ENCODE measurements around the gene CRACR2B. TPM values are rescaled to one million over a fixed set of nuclear protein-coding genes. Genes with fewer than 3 reads are reported as not detected.

The CRACR2B gene
- total RNA-seq, 2 donors from 2014 or later: 23.2 to 83.0 TPM

DNA sequence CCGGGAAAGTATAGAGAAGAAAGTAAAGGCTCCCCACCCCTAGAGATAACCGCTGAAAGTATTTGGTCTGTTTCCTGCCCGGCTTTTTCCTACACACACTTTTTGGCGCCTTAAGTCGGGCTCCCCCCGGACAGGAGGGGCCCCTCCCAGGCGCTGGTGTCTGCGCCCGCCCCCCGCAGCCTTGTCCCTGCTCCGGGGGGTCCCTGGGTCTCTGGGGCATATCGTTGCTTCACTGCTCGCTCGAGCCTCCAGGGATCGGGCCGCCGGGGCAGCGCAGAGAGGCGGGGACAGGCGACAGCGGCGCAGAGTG is 928 bp upstream of the CRACR2B start:
- Histone ChIP-seq H3K27ac (peak overlapping the region; percentile 46 to 62), H3K9me3 (no peaks in the 10 kb centered on the region), H3K4me1 (replicated peaks) (peaks cover 33% of the 10 kb centered on the region), H3K36me3 (peaks cover 8 to 16% of the 10 kb centered on the region in 2 donors), H3K4me3 (peak overlapping the region; percentile 31 to 37), H3K27me3 (replicated peaks; ENCODE audit: insufficient read depth) (no peaks in the 10 kb centered on the region)
- intact Hi-C loops (cut with DNase I): no loop called here
- 6% methylated on average over 22 of the region's 22 CpGs for WGBS
- DNase-seq (ENCODE audit: low spot score): no peak
- TF ChIP-seq POLR2AphosphoS5 (IDR thresholded peaks at IDR 0.05) (no peak), POLR2A (IDR thresholded peaks at IDR 0.05) (no peak)
- TF ChIP-seq, protein P1, sequence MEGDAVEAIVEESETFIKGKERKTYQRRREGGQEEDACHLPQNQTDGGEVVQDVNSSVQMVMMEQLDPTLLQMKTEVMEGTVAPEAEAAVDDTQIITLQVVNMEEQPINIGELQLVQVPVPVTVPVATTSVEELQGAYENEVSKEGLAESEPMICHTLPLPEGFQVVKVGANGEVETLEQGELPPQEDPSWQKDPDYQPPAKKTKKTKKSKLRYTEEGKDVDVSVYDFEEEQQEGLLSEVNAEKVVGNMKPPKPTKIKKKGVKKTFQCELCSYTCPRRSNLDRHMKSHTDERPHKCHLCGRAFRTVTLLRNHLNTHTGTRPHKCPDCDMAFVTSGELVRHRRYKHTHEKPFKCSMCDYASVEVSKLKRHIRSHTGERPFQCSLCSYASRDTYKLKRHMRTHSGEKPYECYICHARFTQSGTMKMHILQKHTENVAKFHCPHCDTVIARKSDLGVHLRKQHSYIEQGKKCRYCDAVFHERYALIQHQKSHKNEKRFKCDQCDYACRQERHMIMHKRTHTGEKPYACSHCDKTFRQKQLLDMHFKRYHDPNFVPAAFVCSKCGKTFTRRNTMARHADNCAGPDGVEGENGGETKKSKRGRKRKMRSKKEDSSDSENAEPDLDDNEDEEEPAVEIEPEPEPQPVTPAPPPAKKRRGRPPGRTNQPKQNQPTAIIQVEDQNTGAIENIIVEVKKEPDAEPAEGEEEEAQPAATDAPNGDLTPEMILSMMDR (IDR thresholded peaks at IDR 0.05): no peak

DNA sequence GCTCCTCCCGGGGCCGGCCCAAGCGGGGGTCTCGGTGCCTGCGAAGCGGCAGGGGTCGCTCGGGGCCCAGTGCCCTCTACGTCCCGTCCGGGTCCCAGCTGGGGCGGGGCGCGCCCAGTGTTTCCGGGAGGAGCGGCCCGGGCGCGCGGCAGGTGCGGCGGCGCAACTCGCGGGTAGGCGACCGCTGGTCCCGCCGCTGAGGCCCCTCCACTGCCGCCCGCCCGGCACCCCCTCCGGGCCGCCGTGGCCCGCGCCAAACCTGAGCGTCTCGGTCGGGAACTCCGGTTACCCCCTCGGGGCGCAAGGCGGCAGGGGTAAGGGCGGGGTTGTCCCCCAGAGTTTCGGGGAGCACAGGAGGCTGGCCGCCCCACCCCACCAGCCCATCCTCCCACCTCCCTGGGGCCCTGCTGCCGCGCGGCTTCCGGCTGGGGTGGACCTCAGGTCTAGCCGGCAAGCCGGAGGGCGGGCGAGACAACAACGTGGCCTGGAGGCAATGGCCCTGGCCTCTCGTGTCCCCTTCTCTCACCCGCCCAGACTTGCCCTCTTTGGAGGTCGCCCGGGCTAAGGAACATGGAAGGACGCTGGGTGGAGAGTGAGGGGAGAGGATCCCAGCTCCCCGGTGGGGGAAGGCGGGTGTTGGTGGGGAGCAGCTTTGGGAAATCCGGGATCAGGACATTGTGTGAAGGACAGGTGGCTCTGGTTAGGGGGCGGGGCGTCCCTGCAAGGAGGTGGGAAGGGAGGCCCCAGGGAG is 398 bp upstream of the CRACR2B start:
- no peaks in the 10 kb centered on the region for H3K27me3 ChIP-seq (replicated peaks; ENCODE audit: insufficient read depth)
- H3K4me1 ChIP-seq (replicated peaks): peaks cover 35% of the 10 kb centered on the region
- H3K9me3 ChIP-seq: no peaks in the 10 kb centered on the region

DNA sequence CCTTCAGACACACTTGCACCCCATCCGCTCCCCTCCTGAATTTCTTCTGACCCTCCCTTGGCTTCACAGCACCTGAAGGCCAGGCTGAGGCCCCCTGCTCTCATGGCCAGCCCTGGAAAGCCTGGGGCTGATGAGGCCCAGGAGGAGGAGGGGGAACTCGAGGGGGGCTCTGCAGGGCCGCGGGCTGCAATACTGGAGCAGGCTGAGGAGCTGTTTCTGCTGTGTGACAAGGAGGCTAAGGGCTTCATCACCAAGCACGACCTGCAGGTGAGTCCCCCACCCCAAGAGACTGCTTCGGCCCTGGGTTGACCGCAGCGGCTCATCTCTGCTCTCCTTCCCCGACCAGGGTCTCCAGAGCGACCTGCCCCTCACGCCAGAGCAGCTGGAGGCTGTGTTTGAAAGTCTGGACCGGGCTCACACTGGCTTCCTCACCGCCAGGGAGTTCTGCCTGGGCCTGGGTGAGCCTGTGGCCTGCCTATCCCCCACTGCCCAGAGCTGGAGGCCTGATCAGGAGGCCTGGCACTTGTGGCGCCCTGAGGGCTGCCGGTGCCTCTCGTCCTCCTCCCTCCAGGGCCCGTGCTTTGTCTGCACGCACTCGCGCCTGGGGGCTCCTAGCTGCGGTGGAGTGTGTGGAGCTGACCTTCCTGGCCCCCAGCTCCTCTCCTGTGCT is 922 bp downstream of the CRACR2B start:
- WGBS: 88% methylated on average over 20 of the region's 21 CpGs
- DNase-seq (ENCODE audit: low spot score): no peak
- no peak overlapping the region for H3K27ac ChIP-seq
- H3K27me3 ChIP-seq (replicated peaks; ENCODE audit: insufficient read depth): no peaks in the 10 kb centered on the region
- H3K4me1 ChIP-seq (replicated peaks): peaks cover 39% of the 10 kb centered on the region
- peaks cover 7 to 13% of the 10 kb centered on the region in 2 donors for H3K36me3 ChIP-seq
- TF ChIP-seq, protein P1 (IDR thresholded peaks at IDR 0.05): no peak
- TF ChIP-seq POLR2AphosphoS5 (IDR thresholded peaks at IDR 0.05) (no peak), POLR2A (IDR thresholded peaks at IDR 0.05) (no peak)
- no peak overlapping the region for H3K4me3 ChIP-seq
- H3K9me3 ChIP-seq: no peaks in the 10 kb centered on the region
- intact Hi-C loops (cut with DNase I): no loop called here

More for the DNA sequence above, 398 bp upstream of the CRACR2B start:
- H3K36me3 ChIP-seq: peaks cover 8 to 16% of the 10 kb centered on the region in 2 donors
- TF ChIP-seq POLR2A (IDR thresholded peaks at IDR 0.05) (no peak), POLR2AphosphoS5 (IDR thresholded peaks at IDR 0.05) (no peak)
- TF ChIP-seq, protein P1 (IDR thresholded peaks at IDR 0.05): no peak
- H3K4me3 ChIP-seq: peak overlapping the region; percentile 31 to 37
- 23% methylated on average over 24 of the region's 66 CpGs for WGBS
- DNase-seq (ENCODE audit: low spot score): no peak
- H3K27ac ChIP-seq: peak overlapping the region; percentile 46 to 62
- intact Hi-C loops (cut with DNase I): no loop called here

DNA sequence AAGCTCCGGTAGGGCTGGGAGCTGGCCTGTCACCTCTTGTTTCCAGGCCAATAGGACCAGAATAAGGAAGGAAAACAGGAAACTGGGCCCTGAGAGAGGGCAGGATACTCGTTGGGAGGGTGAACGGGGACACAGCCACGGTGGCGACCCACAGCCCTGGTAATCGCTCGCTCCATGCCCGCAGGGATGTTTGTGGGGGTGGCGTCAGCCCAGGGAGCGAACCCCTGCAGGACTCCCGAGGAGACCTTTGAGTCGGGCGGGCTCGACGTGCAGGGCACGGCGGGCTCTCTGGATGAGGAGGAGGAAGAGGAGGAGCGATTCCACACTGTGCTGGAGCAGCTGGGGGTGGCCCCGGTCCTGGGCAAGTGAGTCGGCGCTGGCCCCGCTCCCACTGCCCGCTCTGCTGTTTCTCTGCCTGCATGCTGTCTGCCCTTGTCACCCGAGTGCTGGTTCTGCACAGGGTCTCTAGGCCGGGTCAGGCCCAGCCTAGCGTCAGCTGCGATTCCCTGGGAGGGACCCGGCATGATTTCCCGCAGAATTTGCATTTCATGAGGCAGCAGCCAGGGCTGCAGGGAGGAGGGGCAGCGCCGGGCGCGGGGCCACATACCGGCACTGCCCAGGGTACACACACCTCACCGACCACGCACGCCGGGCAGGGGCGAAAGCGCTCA is 1.6 kb downstream of the CRACR2B start:
- Histone ChIP-seq H3K36me3 (peaks cover 3 to 8% of the 10 kb centered on the region in 2 donors), H3K4me1 (replicated peaks) (peaks cover 46% of the 10 kb centered on the region), H3K4me3 (peak overlapping the region; percentile 21 to 22), H3K27me3 (replicated peaks; ENCODE audit: insufficient read depth) (no peaks in the 10 kb centered on the region), H3K27ac (no peak overlapping the region), H3K9me3 (no peaks in the 10 kb centered on the region)
- intact Hi-C loops (cut with DNase I): no loop called here
- 20% methylated on average over 38 of the region's 40 CpGs for WGBS
- TF ChIP-seq POLR2A (IDR thresholded peaks at IDR 0.05) (no peak), POLR2AphosphoS5 (IDR thresholded peaks at IDR 0.05) (no peak)
- TF ChIP-seq, protein P1 (IDR thresholded peaks at IDR 0.05): no peak
- no peak for DNase-seq (ENCODE audit: low spot score)

Data from prostate gland (tissue), 2 donors.